SK-N-MC (cell line): ENCODE measurements around the gene CRB1.

ENCODE experiments used
- EZH2 ChIP-seq: fragments of 200-600 bp; sonication (generic); IDR thresholded peaks from one replicate; pipeline ENCODE4 v1.6.1; 2017; ENCODE audit warnings: antibody characterized with exemption
- FOXP2 ChIP-seq: optimal IDR thresholded peaks from 2 replicates; pipeline ENCODE3; 2011; ENCODE audit warnings: mild to moderate bottlenecking, moderate library complexity; ENCODE audit not compliant: insufficient read depth; ENCODE audit errors: extremely low read length, control extremely low read depth
- POLR2AphosphoS5 ChIP-seq: IDR thresholded peaks from 2 replicates; pipeline ENCODE4 v1.6.1; 2012; ENCODE audit warnings: mild to moderate bottlenecking, low read depth, low read length, borderline replicate concordance

DNA sequence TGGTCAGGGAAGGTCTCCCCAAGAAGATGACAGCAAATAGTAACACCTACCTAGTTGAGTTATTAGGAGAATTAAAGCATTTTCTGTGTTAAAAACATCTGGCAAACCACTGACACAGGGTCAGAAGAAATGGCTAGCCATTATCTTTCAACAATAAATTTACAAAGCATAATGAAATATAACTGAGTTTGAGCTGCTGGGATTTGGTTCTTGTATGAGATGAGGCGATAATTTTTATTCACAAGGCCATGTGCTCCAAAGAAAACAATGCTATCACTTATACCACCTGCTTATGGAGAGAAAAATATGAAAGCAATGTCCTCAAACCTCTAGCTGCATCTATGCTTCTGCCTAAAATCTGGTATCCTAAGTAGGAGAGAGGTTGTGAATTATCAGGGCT is 202.3 kb downstream of the CRB1 start:
- no peak for TF ChIP-seq EZH2
- TF ChIP-seq POLR2AphosphoS5 = no peak
- no peak for TF ChIP-seq FOXP2
